PC-3 (cell line): ENCODE results near the gene LAG3. TPM values are rescaled to one million over a fixed set of nuclear protein-coding genes. Genes with fewer than 3 reads are reported as not detected.

Source experiments
- ATAC-seq: fragments of 200-7000 bp; cut with Tn5 transposase; 2 replicates; pipeline ENCODE4 v1.9.1; 2020; ENCODE audit warnings: mild to moderate bottlenecking, moderate library complexity
- BruUV-seq: library from RNA; stranded (reverse); fragments of 400-500 nt; replicated peaks from 2 replicates; lab custom pipeline; 2021; lab: Mats Ljungman, UMichigan
- CTCF ChIA-PET: fragments of 300-600 bp; sonication (Branson Sonifier 250); formaldehyde crosslinking; loops from one replicate; lab custom pipeline; 2022; ENCODE audit warnings: antibody characterized with exemption; lab: Charles Lee
- POLR2A ChIA-PET: fragments of 300-600 bp; sonication (Branson Sonifier 250); formaldehyde crosslinking; loops from one replicate; lab custom pipeline; 2022; ENCODE audit warnings: antibody characterized with exemption; ENCODE audit not compliant: unreplicated experiment; lab: Charles Lee
- DNase-seq: peaks from one replicate; pipeline ENCODE4 v3.0.0-alpha.2; 2015
- H2AFZ ChIP-seq: fragments of 300-600 bp; sonication (generic); 2 replicates; pipeline ENCODE4 v1.6.0; 2016; ENCODE audit warnings: antibody characterized with exemption, low read length
- H3F3A ChIP-seq: fragments of 300-600 bp; sonication (generic); one replicate; pipeline ENCODE4 v1.6.0; 2017; ENCODE audit warnings: antibody characterized with exemption, low read length, control low read depth, mild to moderate bottlenecking; ENCODE audit not compliant: unreplicated experiment
- H3K27ac ChIP-seq: fragments of 300-600 bp; sonication (generic); 2 replicates; pipeline ENCODE4 v1.5.1; 2016; ENCODE audit warnings: mild to moderate bottlenecking, low read length
- H3K27me3 ChIP-seq: fragments of 300-600 bp; sonication (generic); 2 replicates; pipeline ENCODE4 v1.6.1; 2016; ENCODE audit warnings: low read length, mixed read lengths
- H3K36me3 ChIP-seq: fragments of 300-600 bp; sonication (generic); 2 replicates; pipeline ENCODE4 v1.6.1; 2016; ENCODE audit warnings: low read depth, mixed run types, low read length, mixed read lengths
- H3K4me1 ChIP-seq: fragments of 300-600 bp; sonication (generic); 2 replicates; pipeline ENCODE4 v1.5.1; 2016; ENCODE audit warnings: low read length; ENCODE audit not compliant: insufficient read depth
- H3K4me2 ChIP-seq: fragments of 300-600 bp; sonication (generic); 2 replicates; pipeline ENCODE4 v1.6.0; 2016; ENCODE audit warnings: low read length
- H3K4me3 ChIP-seq: fragments of 300-600 bp; sonication (generic); 2 replicates; pipeline ENCODE4 v1.5.1; 2016; ENCODE audit warnings: mild to moderate bottlenecking, low read length, mixed read lengths
- H3K79me2 ChIP-seq: fragments of 300-600 bp; sonication (generic); 2 replicates; pipeline ENCODE4 v1.6.1; 2017; ENCODE audit warnings: low read length, mixed read lengths
- H3K9ac ChIP-seq: fragments of 300-600 bp; sonication (generic); 2 replicates; pipeline ENCODE4 v1.6.0; 2016; ENCODE audit warnings: mild to moderate bottlenecking, low read length
- H3K9me2 ChIP-seq: fragments of 300-600 bp; sonication (generic); replicated peaks from 2 replicates; pipeline ENCODE4 v1.6.1; 2016; ENCODE audit warnings: mixed run types, low read length, mixed read lengths
- H3K9me3 ChIP-seq: fragments of 300-600 bp; sonication (generic); 2 replicates; pipeline ENCODE4 v1.6.1; 2016; ENCODE audit warnings: low read length, mixed read lengths
- H4K20me1 ChIP-seq: fragments of 300-600 bp; sonication (generic); 2 replicates; pipeline ENCODE4 v1.6.1; 2016; ENCODE audit warnings: low read length, mixed read lengths
- EZH2 ChIP-seq: fragments of 300-600 bp; sonication (generic); IDR thresholded peaks from one replicate; pipeline ENCODE4 v1.6.1; 2017; ENCODE audit warnings: antibody characterized with exemption, mild to moderate bottlenecking, low read length; ENCODE audit not compliant: unreplicated experiment
- EZH2phosphoT487 ChIP-seq: fragments of 300-600 bp; sonication (generic); IDR thresholded peaks from 2 replicates; pipeline ENCODE4 v1.6.1; 2018; ENCODE audit warnings: mild to moderate bottlenecking, antibody characterized with exemption, low read length, borderline replicate concordance
- intact Hi-C: fragments of 100-400 bp; cut with micrococcal nuclease; formaldehyde crosslinking; loops from 2 replicates; pipeline ENCODE4 v1.9.0; 2023
- total RNA-seq: library from RNA; depleted of rRNA; stranded (reverse); fragments of >200 nt; gene quantifications from 2 replicates; pipeline ENCODE4 v1.2.3, GENCODE V29; 2014
- TF ChIP-seq, protein P1 (sequence below): fragments of 300-600 bp; sonication (generic); conservative IDR thresholded peaks from 2 replicates; pipeline ENCODE4 v1.5.1; 2017; ENCODE audit warnings: antibody characterized with exemption, low read depth, mild to moderate bottlenecking, low read length

The LAG3 gene
- total RNA-seq, 1 experiment from 2014 or later: 0.58 TPM

DNA sequence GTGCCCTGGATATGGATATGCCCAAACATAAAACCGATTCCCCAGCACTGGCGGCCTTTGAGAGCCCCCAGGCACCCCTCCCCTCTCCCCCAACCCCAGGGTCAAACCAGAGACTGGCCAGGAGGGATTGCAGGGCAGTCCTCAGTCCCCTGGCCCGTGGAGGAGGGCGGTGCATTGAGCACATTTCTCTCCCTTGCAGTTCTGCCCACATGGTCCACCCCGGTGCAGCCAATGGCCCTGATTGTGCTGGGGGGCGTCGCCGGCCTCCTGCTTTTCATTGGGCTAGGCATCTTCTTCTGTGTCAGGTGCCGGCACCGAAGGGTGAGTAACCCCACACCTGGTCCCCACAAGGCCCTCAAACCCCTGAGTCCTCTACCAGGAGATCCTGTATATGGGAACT lies 45.9 kb downstream of the LAG3 start:
- CTCF ChIA-PET: no interaction called here

GRCh38 chr12:6818645-6819044 lies 46.3 kb downstream of the LAG3 start:
- H3K27me3 ChIP-seq: no peaks in the 10 kb centered on the region
- CTCF ChIA-PET: no interaction called here

More for the DNA sequence above, 45.9 kb downstream of the LAG3 start:
- H3K9me2 ChIP-seq: no peaks in the 10 kb centered on the region
- H3K4me1 ChIP-seq: no peaks in the 10 kb centered on the region
- H3K4me3 ChIP-seq: no peak overlapping the region
- ATAC-seq: no peak
- TF ChIP-seq, protein P1, sequence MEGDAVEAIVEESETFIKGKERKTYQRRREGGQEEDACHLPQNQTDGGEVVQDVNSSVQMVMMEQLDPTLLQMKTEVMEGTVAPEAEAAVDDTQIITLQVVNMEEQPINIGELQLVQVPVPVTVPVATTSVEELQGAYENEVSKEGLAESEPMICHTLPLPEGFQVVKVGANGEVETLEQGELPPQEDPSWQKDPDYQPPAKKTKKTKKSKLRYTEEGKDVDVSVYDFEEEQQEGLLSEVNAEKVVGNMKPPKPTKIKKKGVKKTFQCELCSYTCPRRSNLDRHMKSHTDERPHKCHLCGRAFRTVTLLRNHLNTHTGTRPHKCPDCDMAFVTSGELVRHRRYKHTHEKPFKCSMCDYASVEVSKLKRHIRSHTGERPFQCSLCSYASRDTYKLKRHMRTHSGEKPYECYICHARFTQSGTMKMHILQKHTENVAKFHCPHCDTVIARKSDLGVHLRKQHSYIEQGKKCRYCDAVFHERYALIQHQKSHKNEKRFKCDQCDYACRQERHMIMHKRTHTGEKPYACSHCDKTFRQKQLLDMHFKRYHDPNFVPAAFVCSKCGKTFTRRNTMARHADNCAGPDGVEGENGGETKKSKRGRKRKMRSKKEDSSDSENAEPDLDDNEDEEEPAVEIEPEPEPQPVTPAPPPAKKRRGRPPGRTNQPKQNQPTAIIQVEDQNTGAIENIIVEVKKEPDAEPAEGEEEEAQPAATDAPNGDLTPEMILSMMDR: no peak
- TF ChIP-seq EZH2 (no peak), EZH2phosphoT487 (no peak)
- H3K9me3 ChIP-seq: no peaks in the 10 kb centered on the region
- intact Hi-C loops: no loop called here
- no peaks in the 10 kb centered on the region for H4K20me1 ChIP-seq
- no peak overlapping the region for H2AFZ ChIP-seq
- H3F3A ChIP-seq: no peaks in the 10 kb centered on the region
- no TSS peak for BruUV-seq
- no peak for DNase-seq
- H3K9ac ChIP-seq: no peak overlapping the region
- H3K4me2 ChIP-seq: no peak overlapping the region
- H3K79me2 ChIP-seq: no peaks in the 10 kb centered on the region
- H3K27me3 ChIP-seq: no peaks in the 10 kb centered on the region
- no peaks in the 10 kb centered on the region for H3K36me3 ChIP-seq
- no peak overlapping the region for H3K27ac ChIP-seq
- POLR2A ChIA-PET: no interaction called here

More at GRCh38 chr12:6818645-6819044, 46.3 kb downstream of the LAG3 start:
- Histone ChIP-seq H3K4me2 (no peak overlapping the region), H4K20me1 (no peaks in the 10 kb centered on the region), H3K4me3 (no peak overlapping the region), H3K36me3 (no peaks in the 10 kb centered on the region), H3K9ac (no peak overlapping the region), H3K4me1 (no peaks in the 10 kb centered on the region), H3F3A (no peaks in the 10 kb centered on the region), H2AFZ (no peak overlapping the region), H3K27ac (no peak overlapping the region), H3K79me2 (no peaks in the 10 kb centered on the region), H3K9me2 (no peaks in the 10 kb centered on the region), H3K9me3 (no peaks in the 10 kb centered on the region)
- no TSS peak for BruUV-seq
- POLR2A ChIA-PET: no interaction called here
- intact Hi-C loops: no loop called here
- no peak for DNase-seq
- TF ChIP-seq, protein P1: no peak
- ATAC-seq: no peak
